Astrocyte (in vitro differentiated cells and primary cell): ENCODE data around the gene CPEB3.

Experiments
- EZH2 ChIP-seq: IDR thresholded peaks from 2 replicates; pipeline ENCODE4 v1.6.1; 2012; ENCODE audit warnings: mild to moderate bottlenecking, low read length, inconsistent platforms; ENCODE audit not compliant: insufficient read depth
- TF ChIP-seq, protein P1 (sequence below): IDR thresholded peaks from 2 replicates; pipeline ENCODE4 v1.5.1; 2011; ENCODE audit warnings: low read depth, mild to moderate bottlenecking, inconsistent platforms, low read length, moderate library complexity; ENCODE audit not compliant: insufficient read depth

DNA sequence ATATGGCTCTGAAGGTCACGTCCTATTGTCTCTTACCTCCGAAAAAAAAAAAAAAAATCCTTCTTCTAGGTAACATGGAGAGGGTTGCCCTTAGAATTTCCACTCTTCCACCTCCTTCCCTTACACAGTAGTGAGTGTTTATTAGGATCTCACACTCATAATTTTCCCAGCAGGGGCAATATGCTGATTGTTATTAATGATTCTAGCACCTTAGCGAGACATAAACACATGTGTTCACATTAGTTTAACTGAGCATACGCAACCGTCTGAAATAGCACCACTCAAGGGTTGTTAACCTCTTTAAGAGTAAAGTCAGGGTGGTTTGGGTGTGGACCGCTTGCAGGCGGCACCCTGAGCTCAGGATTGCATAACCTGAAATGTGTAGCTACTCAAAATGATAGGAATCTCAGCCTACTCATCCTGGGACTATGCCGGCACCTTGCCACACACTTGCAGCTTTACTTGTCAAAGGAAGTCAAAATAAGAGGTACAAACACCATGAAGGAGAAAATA, 52.2 kb downstream of the CPEB3 start:
- TF ChIP-seq, protein P1, sequence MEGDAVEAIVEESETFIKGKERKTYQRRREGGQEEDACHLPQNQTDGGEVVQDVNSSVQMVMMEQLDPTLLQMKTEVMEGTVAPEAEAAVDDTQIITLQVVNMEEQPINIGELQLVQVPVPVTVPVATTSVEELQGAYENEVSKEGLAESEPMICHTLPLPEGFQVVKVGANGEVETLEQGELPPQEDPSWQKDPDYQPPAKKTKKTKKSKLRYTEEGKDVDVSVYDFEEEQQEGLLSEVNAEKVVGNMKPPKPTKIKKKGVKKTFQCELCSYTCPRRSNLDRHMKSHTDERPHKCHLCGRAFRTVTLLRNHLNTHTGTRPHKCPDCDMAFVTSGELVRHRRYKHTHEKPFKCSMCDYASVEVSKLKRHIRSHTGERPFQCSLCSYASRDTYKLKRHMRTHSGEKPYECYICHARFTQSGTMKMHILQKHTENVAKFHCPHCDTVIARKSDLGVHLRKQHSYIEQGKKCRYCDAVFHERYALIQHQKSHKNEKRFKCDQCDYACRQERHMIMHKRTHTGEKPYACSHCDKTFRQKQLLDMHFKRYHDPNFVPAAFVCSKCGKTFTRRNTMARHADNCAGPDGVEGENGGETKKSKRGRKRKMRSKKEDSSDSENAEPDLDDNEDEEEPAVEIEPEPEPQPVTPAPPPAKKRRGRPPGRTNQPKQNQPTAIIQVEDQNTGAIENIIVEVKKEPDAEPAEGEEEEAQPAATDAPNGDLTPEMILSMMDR: no peak
- no peak for TF ChIP-seq EZH2
